ENCODE measurements around the gene PTPRD. TPM values are rescaled to one million over a fixed set of nuclear protein-coding genes. Genes with fewer than 3 reads are reported as not detected.

Gene PTPRD
- total and polyA plus RNA-seq, 4 donors: 97.4 to 229 (median 161) TPM

DNA sequence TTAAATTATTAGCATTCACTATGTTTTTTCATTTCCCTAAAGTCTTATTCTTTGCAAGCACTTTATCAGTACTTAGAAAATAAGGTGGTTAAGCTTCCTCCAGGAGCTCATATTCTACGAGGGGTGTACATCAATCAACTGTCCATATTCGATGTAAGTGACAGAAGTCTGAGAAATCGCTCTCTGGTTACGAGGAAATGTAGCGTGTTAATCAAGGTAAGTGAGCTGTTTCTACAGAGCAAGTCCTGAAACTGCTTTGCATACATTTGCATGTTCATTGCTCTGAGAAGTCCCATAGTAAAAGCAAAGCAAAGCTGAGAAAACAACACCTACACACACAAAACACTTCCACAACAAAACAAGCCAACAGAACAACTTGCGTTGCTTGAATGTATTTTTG is 1919.3 kb downstream of the PTPRD start:
- H3K27ac ChIP-seq (ENCODE audit: low read depth, low read length): no peak overlapping the region
- WGBS (ENCODE audit: insufficient coverage): 10% methylated on average over 2 of the region's 6 CpGs
- no peaks in the 10 kb centered on the region for H3K36me3 ChIP-seq (ENCODE audit: control insufficient read depth, insufficient read depth, low read length)
- peaks cover 2% of the 10 kb centered on the region for H3K9me3 ChIP-seq (ENCODE audit: control insufficient read depth, insufficient read depth, low read length)
- no peaks in the 10 kb centered on the region for H3K27me3 ChIP-seq (ENCODE audit: control insufficient read depth, insufficient read depth, low read length)
- H3K4me3 ChIP-seq (ENCODE audit: low read depth, low read length): no peak overlapping the region
- peak in 1 of 6 donors; percentile 63 for DNase-seq (ENCODE audit: low read depth in 4 of 6, low spot score in 6 of 6)
- no peaks in the 10 kb centered on the region for H3K4me1 ChIP-seq (ENCODE audit: control insufficient read depth, insufficient read depth, low read length)

DNA sequence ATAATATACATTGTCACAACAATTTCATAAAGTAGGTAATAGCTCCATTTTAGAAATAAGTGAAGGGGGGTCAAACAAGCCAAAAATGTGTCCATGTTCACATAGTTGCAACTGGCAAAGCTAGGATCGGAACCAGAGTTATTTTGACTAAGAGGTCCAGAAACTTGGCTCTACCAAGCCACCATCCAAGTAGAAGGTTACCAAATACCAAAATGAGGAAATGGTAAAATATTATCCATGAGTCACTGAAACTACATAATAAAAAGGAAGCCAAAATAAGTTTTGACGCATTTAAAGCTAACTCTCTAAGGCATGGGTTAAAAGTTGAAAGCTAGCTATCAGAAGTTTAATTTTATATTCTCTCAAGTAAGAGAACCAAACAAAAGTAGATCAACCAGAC is 1926.3 kb downstream of the PTPRD start:
- no CpG with 5 or more reads among the region's 2 CpGs for WGBS (ENCODE audit: insufficient coverage)
- no peak overlapping the region for H3K27ac ChIP-seq (ENCODE audit: low read depth, low read length)

DNA sequence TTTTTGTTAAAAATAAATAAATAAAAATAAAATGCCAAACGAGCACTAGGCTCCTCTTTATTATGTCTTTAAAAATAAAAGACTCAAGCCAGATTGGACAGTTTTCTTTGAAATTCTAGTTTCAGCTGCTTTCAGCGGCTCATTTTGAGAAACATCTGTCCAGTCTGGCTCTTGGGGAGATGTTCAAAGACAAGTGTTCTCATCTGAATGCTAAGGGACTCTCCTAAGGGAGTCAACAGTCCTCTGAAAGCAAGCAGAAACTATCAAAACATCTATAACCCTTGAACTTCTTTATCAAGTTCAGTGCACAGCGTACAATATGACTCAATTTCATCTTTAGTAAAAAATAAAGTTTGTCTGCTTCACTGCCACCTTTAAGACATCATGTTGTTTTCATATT is 1927.0 kb downstream of the PTPRD start:
- WGBS (ENCODE audit: insufficient coverage): 40% methylated on average over 1 of the region's 3 CpGs
- H3K27ac ChIP-seq (ENCODE audit: low read depth, low read length): no peak overlapping the region
- no peak overlapping the region for H3K4me3 ChIP-seq (ENCODE audit: low read depth, low read length)
- no peaks in the 10 kb centered on the region for H3K27me3 ChIP-seq (ENCODE audit: control insufficient read depth, insufficient read depth, low read length)
- H3K9me3 ChIP-seq (ENCODE audit: control insufficient read depth, insufficient read depth, low read length): peaks cover 3% of the 10 kb centered on the region
- no peaks in the 10 kb centered on the region for H3K36me3 ChIP-seq (ENCODE audit: control insufficient read depth, insufficient read depth, low read length)
- no peaks in the 10 kb centered on the region for H3K4me1 ChIP-seq (ENCODE audit: control insufficient read depth, insufficient read depth, low read length)
- DNase-seq (ENCODE audit: low read depth in 4 of 6, low spot score in 6 of 6): peak in 1 of 6 donors; percentile 38

More for the DNA sequence above, 1926.3 kb downstream of the PTPRD start:
- DNase-seq (ENCODE audit: low read depth in 4 of 6, low spot score in 6 of 6): no peak
- Histone ChIP-seq H3K27me3 (ENCODE audit: control insufficient read depth, insufficient read depth, low read length) (no peaks in the 10 kb centered on the region), H3K36me3 (ENCODE audit: control insufficient read depth, insufficient read depth, low read length) (no peaks in the 10 kb centered on the region), H3K4me1 (ENCODE audit: control insufficient read depth, insufficient read depth, low read length) (no peaks in the 10 kb centered on the region), H3K4me3 (ENCODE audit: low read depth, low read length) (no peak overlapping the region), H3K9me3 (ENCODE audit: control insufficient read depth, insufficient read depth, low read length) (peaks cover 3% of the 10 kb centered on the region)

DNA sequence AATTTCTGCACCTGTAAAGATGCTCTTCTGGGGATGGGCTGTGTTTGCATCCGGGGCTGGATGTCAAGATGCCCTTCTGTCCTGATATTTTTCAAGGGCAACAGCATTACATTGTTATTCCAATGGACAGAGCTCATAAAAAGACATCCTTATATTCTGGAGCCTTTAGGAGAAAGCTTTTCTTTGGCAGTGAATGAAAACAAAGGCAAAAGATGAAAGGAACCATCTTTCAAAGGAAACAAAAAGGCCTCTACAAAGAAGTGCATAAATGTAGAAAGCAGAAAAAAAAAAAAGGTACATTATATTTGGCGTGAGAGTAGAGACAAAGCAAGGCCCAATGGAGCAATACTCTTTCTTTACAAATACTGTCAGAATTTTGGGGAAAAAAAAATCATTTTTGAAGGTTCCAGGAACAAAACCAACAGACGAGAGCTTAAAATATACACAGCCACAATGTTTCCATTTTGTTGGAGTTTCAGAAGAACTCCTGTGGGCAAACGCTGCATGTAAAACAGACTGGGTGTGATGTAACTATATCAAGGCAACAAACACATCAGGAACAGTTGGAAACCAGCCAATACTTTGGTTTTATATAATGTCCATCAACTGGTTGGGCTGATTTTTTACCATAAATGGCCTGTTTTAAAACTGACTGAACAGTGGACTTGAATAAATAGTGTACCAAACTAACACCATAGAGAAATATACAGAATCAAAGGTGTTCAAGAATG is 1927.7 kb downstream of the PTPRD start:
- Histone ChIP-seq H3K27me3 (ENCODE audit: control insufficient read depth, insufficient read depth, low read length) (no peaks in the 10 kb centered on the region), H3K9me3 (ENCODE audit: control insufficient read depth, insufficient read depth, low read length) (peaks cover 3% of the 10 kb centered on the region), H3K36me3 (ENCODE audit: control insufficient read depth, insufficient read depth, low read length) (no peaks in the 10 kb centered on the region), H3K4me3 (ENCODE audit: low read depth, low read length) (no peak overlapping the region), H3K4me1 (ENCODE audit: control insufficient read depth, insufficient read depth, low read length) (no peaks in the 10 kb centered on the region), H3K27ac (ENCODE audit: low read depth, low read length) (peak overlapping the region; percentile 43)
- no CpG with 5 or more reads among the region's 4 CpGs for WGBS (ENCODE audit: insufficient coverage)
- DNase-seq (ENCODE audit: low read depth in 4 of 6, low spot score in 6 of 6): peak in 1 of 6 donors; percentile 43

DNA sequence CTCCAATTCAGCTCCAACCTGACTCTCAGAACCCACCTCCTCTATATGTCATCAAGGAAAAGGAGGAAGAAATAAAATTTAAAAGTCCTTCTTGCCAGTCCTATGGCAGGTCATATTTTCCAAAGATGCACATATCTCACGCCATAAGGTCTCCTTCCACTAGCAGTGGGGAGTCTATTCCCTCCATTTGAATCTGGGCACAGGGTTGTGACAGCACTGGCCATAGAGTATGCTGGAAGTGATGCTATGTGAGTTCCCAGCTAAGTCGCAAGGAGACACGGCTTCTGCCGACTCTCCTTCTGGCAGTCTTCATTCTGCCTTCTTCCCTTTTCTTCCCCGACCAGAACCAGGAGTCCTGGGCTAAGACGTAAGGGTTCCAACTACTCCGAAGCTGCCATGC is 1929.3 kb downstream of the PTPRD start:
- H3K4me3 ChIP-seq (ENCODE audit: low read depth, low read length): no peak overlapping the region
- 95% methylated on average over 3 of the region's 7 CpGs for WGBS (ENCODE audit: insufficient coverage)
- no peak for DNase-seq (ENCODE audit: low read depth in 4 of 6, low spot score in 6 of 6)
- no peaks in the 10 kb centered on the region for H3K4me1 ChIP-seq (ENCODE audit: control insufficient read depth, insufficient read depth, low read length)
- H3K27me3 ChIP-seq (ENCODE audit: control insufficient read depth, insufficient read depth, low read length): no peaks in the 10 kb centered on the region
- H3K27ac ChIP-seq (ENCODE audit: low read depth, low read length): no peak overlapping the region
- peaks cover 1% of the 10 kb centered on the region for H3K9me3 ChIP-seq (ENCODE audit: control insufficient read depth, insufficient read depth, low read length)
- H3K36me3 ChIP-seq (ENCODE audit: control insufficient read depth, insufficient read depth, low read length): no peaks in the 10 kb centered on the region

DNA sequence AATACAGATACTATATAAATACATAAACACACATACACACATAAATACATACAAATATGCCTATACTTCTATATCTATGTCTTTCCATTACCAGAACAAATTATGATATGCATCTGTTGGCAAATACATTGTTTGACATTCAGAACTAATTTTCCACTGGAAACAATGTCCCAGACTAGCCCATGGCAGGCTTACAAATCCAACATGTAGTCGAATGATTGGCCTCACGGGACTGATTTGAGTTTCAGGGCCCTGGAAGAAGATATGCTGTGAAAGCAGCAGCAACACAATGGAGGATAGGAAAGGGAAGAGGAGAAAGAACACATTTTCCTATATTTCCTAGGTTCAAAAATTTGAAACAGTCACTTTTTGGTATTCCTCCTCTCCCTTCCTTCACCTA is 1932.1 kb downstream of the PTPRD start:
- H3K27ac ChIP-seq (ENCODE audit: low read depth, low read length): no peak overlapping the region
- DNase-seq (ENCODE audit: low read depth in 4 of 6, low spot score in 6 of 6): peak in 1 of 6 donors; percentile 58

DNA sequence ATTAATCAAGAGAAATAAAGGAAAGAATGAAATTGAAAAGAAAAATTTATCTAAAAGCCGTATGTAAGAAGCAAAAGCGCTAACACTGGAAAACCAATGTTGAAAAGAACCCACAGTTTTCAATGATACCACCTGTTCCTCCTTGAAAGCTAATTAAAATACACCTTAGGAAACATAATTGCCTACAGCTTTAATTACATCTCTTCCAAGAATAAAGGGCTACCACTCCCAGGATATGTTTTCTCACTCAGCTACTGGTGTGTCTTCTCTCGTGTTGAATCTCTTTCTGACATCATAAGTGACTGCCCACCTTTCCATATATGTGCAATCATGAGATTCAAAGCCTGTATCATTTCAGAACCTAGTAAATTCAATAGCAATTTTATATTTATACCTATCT is 1932.6 kb downstream of the PTPRD start:
- Histone ChIP-seq H3K9me3 (ENCODE audit: control insufficient read depth, insufficient read depth, low read length) (peaks cover 1% of the 10 kb centered on the region), H3K27ac (ENCODE audit: low read depth, low read length) (no peak overlapping the region), H3K4me1 (ENCODE audit: control insufficient read depth, insufficient read depth, low read length) (peaks cover 4% of the 10 kb centered on the region), H3K27me3 (ENCODE audit: control insufficient read depth, insufficient read depth, low read length) (no peaks in the 10 kb centered on the region), H3K4me3 (ENCODE audit: low read depth, low read length) (no peak overlapping the region), H3K36me3 (ENCODE audit: control insufficient read depth, insufficient read depth, low read length) (no peaks in the 10 kb centered on the region)
- WGBS (ENCODE audit: insufficient coverage): 73% methylated on average over 2 of the region's 3 CpGs
- DNase-seq (ENCODE audit: low read depth in 4 of 6, low spot score in 6 of 6): peak in 1 of 6 donors; percentile 69

More for the DNA sequence above, 1932.1 kb downstream of the PTPRD start:
- Histone ChIP-seq H3K27me3 (ENCODE audit: control insufficient read depth, insufficient read depth, low read length) (no peaks in the 10 kb centered on the region), H3K4me1 (ENCODE audit: control insufficient read depth, insufficient read depth, low read length) (peaks cover 4% of the 10 kb centered on the region), H3K9me3 (ENCODE audit: control insufficient read depth, insufficient read depth, low read length) (peaks cover 1% of the 10 kb centered on the region), H3K4me3 (ENCODE audit: low read depth, low read length) (no peak overlapping the region), H3K36me3 (ENCODE audit: control insufficient read depth, insufficient read depth, low read length) (no peaks in the 10 kb centered on the region)
- whole genome bisulfite sequencing (ENCODE audit: insufficient coverage): no CpG with 5 or more reads among the region's 2 CpGs

DNA sequence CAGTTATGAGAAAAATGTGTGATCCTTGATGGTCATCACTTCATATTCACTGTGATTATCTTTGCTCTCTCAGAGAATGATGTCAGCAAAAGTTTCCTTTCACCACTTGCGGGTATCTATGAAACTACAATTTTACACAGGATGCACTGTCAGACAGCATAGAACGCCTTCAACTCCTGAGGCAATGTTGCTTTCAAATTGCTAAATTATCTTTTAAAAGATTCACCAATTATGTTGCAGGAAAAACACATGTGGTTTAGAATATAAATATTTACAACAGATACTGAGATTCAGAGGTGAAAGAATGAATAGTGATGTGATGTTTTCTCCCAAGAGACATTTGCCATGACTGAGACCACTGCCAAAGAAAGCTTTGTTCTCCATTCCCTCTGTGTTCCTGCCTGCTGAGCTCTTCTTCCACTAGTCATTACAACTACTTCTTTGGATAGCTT is 1933.4 kb downstream of the PTPRD start:
- H3K4me3 ChIP-seq (ENCODE audit: low read depth, low read length): no peak overlapping the region
- WGBS (ENCODE audit: insufficient coverage): no CpG with 5 or more reads among the region's 2 CpGs
- H3K27me3 ChIP-seq (ENCODE audit: control insufficient read depth, insufficient read depth, low read length): no peaks in the 10 kb centered on the region
- peaks cover 4% of the 10 kb centered on the region for H3K4me1 ChIP-seq (ENCODE audit: control insufficient read depth, insufficient read depth, low read length)
- peak overlapping the region; percentile 34 for H3K27ac ChIP-seq (ENCODE audit: low read depth, low read length)
- DNase-seq (ENCODE audit: low read depth in 4 of 6, low spot score in 6 of 6): peak in 3 of 6 donors; percentile 32 to 71 (median 63)
- H3K36me3 ChIP-seq (ENCODE audit: control insufficient read depth, insufficient read depth, low read length): no peaks in the 10 kb centered on the region
- H3K9me3 ChIP-seq (ENCODE audit: control insufficient read depth, insufficient read depth, low read length): no peaks in the 10 kb centered on the region

DNA sequence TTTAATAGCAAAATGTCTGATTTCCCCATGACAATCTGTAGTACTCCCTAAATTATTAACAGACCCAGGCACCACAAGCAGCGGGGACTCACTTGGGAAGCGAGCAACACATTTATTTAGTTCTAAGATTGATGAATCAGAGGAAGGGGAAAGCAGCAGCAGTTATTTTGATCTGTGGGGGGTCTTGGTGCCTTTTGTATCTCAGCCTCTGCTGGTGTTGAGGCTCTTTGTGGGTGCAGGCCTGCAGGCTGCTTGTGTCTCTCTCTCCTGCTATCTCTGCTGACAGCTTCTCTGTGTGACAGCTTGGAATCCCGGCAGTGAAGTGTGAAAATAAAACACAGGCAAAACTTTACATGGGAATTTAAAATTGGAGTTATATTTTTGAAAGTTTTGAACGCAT is 1935.1 kb downstream of the PTPRD start:
- Histone ChIP-seq H3K27me3 (ENCODE audit: control insufficient read depth, insufficient read depth, low read length) (no peaks in the 10 kb centered on the region), H3K27ac (ENCODE audit: low read depth, low read length) (peak overlapping the region; percentile 37), H3K4me1 (ENCODE audit: control insufficient read depth, insufficient read depth, low read length) (peaks cover 4% of the 10 kb centered on the region), H3K36me3 (ENCODE audit: control insufficient read depth, insufficient read depth, low read length) (no peaks in the 10 kb centered on the region), H3K4me3 (ENCODE audit: low read depth, low read length) (no peak overlapping the region), H3K9me3 (ENCODE audit: control insufficient read depth, insufficient read depth, low read length) (no peaks in the 10 kb centered on the region)
- no CpG with 5 or more reads among the region's 4 CpGs for WGBS (ENCODE audit: insufficient coverage)
- DNase-seq (ENCODE audit: low read depth in 4 of 6, low spot score in 6 of 6): peak in 2 of 6 donors; percentile 44 to 69

DNA sequence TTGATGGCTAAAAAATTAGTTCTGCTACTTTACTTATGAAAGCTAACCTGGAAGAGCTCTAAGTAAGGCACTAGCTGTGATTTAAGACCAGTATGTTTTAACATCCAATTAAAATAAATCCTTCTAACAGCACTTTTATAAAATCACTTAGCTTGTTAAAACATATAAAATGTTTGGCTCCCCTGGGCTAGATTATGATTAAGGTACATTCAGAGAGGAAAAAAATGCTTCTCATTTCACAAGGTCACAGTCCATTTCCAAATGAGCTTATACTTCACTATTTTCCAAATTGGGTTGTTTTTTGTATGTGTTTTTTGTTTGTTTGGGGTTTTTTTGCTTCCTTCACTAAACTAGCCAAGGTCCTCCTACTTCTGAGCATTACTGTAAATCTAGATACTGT is 1938.3 kb downstream of the PTPRD start:
- DNase-seq (ENCODE audit: low read depth in 4 of 6, low spot score in 6 of 6): peak in 1 of 6 donors; percentile 51
- H3K9me3 ChIP-seq (ENCODE audit: control insufficient read depth, insufficient read depth, low read length): no peaks in the 10 kb centered on the region
- no peak overlapping the region for H3K4me3 ChIP-seq (ENCODE audit: low read depth, low read length)
- H3K36me3 ChIP-seq (ENCODE audit: control insufficient read depth, insufficient read depth, low read length): no peaks in the 10 kb centered on the region
- peaks cover 4% of the 10 kb centered on the region for H3K4me1 ChIP-seq (ENCODE audit: control insufficient read depth, insufficient read depth, low read length)
- H3K27me3 ChIP-seq (ENCODE audit: control insufficient read depth, insufficient read depth, low read length): no peaks in the 10 kb centered on the region
- H3K27ac ChIP-seq (ENCODE audit: low read depth, low read length): no peak overlapping the region

Measured in spinal cord (tissue), 10 donors.